ENCODE measurements around the gene DHX8. TPM values are rescaled to one million over a fixed set of nuclear protein-coding genes. Genes with fewer than 3 reads are reported as not detected.

Gene DHX8
- total RNA-seq, 1 experiment from 2014 or later: 66.8 TPM

- intact Hi-C loops (cut with micrococcal nuclease; ENCODE audit: unreplicated experiment): no loop called here
- Histone ChIP-seq H3K36me3 (ENCODE audit: control insufficient read depth, insufficient read depth, low read length) (no peaks in the 10 kb centered on the region), H3K4me1 (peaks cover 41% of the 10 kb centered on the region), H3K4me3 (ENCODE audit: low read depth, low read length) (no peak overlapping the region), H3K9me3 (no peaks in the 10 kb centered on the region), H3K27me3 (replicated peaks; ENCODE audit: control insufficient read depth, insufficient read depth, low read length) (no peaks in the 10 kb centered on the region)
- Mint-ChIP-seq H3K9me3 (ENCODE audit: unreplicated experiment) (no peaks in the 10 kb centered on the region), H3K27ac (ENCODE audit: unreplicated experiment) (no peak overlapping the region), H3K4me1 (ENCODE audit: low read depth, unreplicated experiment) (peaks cover 18% of the 10 kb centered on the region), H3K4me3 (ENCODE audit: unreplicated experiment) (no peak overlapping the region), H3K27me3 (ENCODE audit: insufficient read depth, unreplicated experiment) (no peaks in the 10 kb centered on the region), H3K36me3 (ENCODE audit: insufficient read depth, unreplicated experiment) (no peaks in the 10 kb centered on the region)
- BruUV-seq (replicated peaks): no TSS peak
- DNase-seq: no peak
- TF ChIP-seq, protein P1, sequence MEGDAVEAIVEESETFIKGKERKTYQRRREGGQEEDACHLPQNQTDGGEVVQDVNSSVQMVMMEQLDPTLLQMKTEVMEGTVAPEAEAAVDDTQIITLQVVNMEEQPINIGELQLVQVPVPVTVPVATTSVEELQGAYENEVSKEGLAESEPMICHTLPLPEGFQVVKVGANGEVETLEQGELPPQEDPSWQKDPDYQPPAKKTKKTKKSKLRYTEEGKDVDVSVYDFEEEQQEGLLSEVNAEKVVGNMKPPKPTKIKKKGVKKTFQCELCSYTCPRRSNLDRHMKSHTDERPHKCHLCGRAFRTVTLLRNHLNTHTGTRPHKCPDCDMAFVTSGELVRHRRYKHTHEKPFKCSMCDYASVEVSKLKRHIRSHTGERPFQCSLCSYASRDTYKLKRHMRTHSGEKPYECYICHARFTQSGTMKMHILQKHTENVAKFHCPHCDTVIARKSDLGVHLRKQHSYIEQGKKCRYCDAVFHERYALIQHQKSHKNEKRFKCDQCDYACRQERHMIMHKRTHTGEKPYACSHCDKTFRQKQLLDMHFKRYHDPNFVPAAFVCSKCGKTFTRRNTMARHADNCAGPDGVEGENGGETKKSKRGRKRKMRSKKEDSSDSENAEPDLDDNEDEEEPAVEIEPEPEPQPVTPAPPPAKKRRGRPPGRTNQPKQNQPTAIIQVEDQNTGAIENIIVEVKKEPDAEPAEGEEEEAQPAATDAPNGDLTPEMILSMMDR (IDR thresholded peaks at IDR 0.05; ENCODE audit: insufficient read depth in 1 of 2, low read depth in 1 of 2, low read length in 1 of 2, severe bottlenecking in 1 of 2, unreplicated experiment in 1 of 2): no peak
- POLR2A ChIA-PET: no interaction called here
- CTCF ChIA-PET: no interaction called here
Observed at GRCh38 chr17:43553573-43553972, 69.8 kb downstream of the DHX8 start.

GRCh38 chr17:43554857-43555256 lies 71.1 kb downstream of the DHX8 start:
- H3K36me3 Mint-ChIP-seq (ENCODE audit: insufficient read depth, unreplicated experiment): no peaks in the 10 kb centered on the region
- Histone ChIP-seq H3K9me3 (no peaks in the 10 kb centered on the region), H3K4me1 (peaks cover 49% of the 10 kb centered on the region), H3K4me3 (ENCODE audit: low read depth, low read length) (no peak overlapping the region), H3K36me3 (ENCODE audit: control insufficient read depth, insufficient read depth, low read length) (no peaks in the 10 kb centered on the region), H3K27me3 (replicated peaks; ENCODE audit: control insufficient read depth, insufficient read depth, low read length) (no peaks in the 10 kb centered on the region)
- ChIA-PET POLR2A (no interaction called here), CTCF (interaction anchor here (1.4 kb wide), 1 partner anchor 10 kb away, joined by 3 read pairs; no protein-coding TSS in a partner anchor)
- H3K27me3 Mint-ChIP-seq (ENCODE audit: insufficient read depth, unreplicated experiment): no peaks in the 10 kb centered on the region
- no peak overlapping the region for H3K4me3 Mint-ChIP-seq (ENCODE audit: unreplicated experiment)
- peaks cover 27% of the 10 kb centered on the region for H3K4me1 Mint-ChIP-seq (ENCODE audit: low read depth, unreplicated experiment)
- no TSS peak for BruUV-seq (replicated peaks)
- H3K9me3 Mint-ChIP-seq (ENCODE audit: unreplicated experiment): no peaks in the 10 kb centered on the region
- TF ChIP-seq, protein P1 (IDR thresholded peaks at IDR 0.05; ENCODE audit: insufficient read depth in 1 of 2, low read depth in 1 of 2, low read length in 1 of 2, severe bottlenecking in 1 of 2, unreplicated experiment in 1 of 2): no peak
- no peak overlapping the region for H3K27ac Mint-ChIP-seq (ENCODE audit: unreplicated experiment)
- no peak for DNase-seq
- intact Hi-C loops (cut with micrococcal nuclease; ENCODE audit: unreplicated experiment): loop anchor here (2.0 kb wide), 1 partner anchor 34 kb away; no protein-coding TSS in a partner anchor

DNA sequence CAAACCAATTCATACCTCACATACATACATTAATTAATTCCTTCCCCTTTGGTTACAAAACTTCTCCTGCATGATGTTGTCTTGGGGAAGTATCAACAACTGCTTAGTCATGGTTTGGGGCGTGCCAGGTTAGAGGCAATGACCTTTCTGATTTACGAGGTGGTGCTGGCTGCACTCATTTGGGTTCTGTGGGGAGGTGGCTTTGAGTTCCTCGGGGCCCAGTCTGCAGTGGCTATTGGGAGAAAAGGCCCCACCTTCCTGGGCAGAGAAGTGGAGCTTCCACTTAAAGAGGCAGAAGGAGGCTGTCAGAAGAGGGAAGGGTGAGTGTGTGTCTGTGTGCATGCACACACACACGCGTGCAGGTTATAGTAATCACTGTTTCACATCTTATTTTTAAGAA lies 72.5 kb downstream of the DHX8 start:
- H3K9me3 Mint-ChIP-seq (ENCODE audit: unreplicated experiment): no peaks in the 10 kb centered on the region
- Histone ChIP-seq H3K4me3 (ENCODE audit: low read depth, low read length) (no peak overlapping the region), H3K36me3 (ENCODE audit: control insufficient read depth, insufficient read depth, low read length) (no peaks in the 10 kb centered on the region), H3K4me1 (peaks cover 49% of the 10 kb centered on the region), H3K27me3 (replicated peaks; ENCODE audit: control insufficient read depth, insufficient read depth, low read length) (no peaks in the 10 kb centered on the region), H3K9me3 (no peaks in the 10 kb centered on the region)
- H3K36me3 Mint-ChIP-seq (ENCODE audit: insufficient read depth, unreplicated experiment): no peaks in the 10 kb centered on the region
- intact Hi-C loops (cut with micrococcal nuclease; ENCODE audit: unreplicated experiment): no loop called here
- TF ChIP-seq, protein P1 (IDR thresholded peaks at IDR 0.05; ENCODE audit: insufficient read depth in 1 of 2, low read depth in 1 of 2, low read length in 1 of 2, severe bottlenecking in 1 of 2, unreplicated experiment in 1 of 2): no peak
- DNase-seq: peak; percentile 38 to 67
- BruUV-seq (replicated peaks): no TSS peak
- H3K27ac Mint-ChIP-seq (ENCODE audit: unreplicated experiment): peak overlapping the region; percentile 46
- POLR2A ChIA-PET: interaction anchor here (0.6 kb wide), 1 partner anchor 11 kb away, joined by 5 read pairs; no protein-coding TSS in a partner anchor
- H3K4me3 Mint-ChIP-seq (ENCODE audit: unreplicated experiment): no peak overlapping the region
- peaks cover 27% of the 10 kb centered on the region for H3K4me1 Mint-ChIP-seq (ENCODE audit: low read depth, unreplicated experiment)
- H3K27me3 Mint-ChIP-seq (ENCODE audit: insufficient read depth, unreplicated experiment): no peaks in the 10 kb centered on the region
- CTCF ChIA-PET: interaction anchor here (1.4 kb wide), 1 partner anchor 11 kb away, joined by 3 read pairs; no protein-coding TSS in a partner anchor
